ENCODE measurements around the gene TMPRSS5. TPM values are rescaled to one million over a fixed set of nuclear protein-coding genes. Genes with fewer than 3 reads are reported as not detected.

Gene TMPRSS5
- total RNA-seq, 1 experiment from 2014 or later, result 0.07 TPM

DNA sequence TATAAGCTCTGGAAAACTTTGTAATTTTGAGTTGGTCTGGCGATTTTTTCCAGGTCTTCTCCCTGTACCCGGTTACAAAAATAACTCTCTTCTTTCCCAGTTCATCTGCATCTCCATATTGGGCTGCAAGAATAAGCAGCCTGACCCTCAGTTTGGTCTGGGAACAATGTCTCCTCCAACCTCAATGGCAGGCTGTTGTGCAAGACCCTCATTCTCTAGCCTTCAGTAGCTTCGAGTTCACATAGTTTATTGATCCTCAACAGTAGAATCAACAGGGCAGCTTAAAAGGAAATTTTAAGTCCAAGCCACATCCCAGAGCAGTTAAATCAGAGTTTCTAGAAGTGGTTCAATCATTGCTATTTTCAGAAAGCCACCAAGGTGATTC, 35.3 kb downstream of the TMPRSS5 start:
- Histone ChIP-seq H3K4me3 (ENCODE audit: low read length) (no peak overlapping the region), H3K79me2 (ENCODE audit: low read length) (no peaks in the 10 kb centered on the region), H3K27ac (ENCODE audit: low read length) (no peak overlapping the region), H3K9ac (ENCODE audit: low read length) (no peak overlapping the region), H3K4me2 (ENCODE audit: low read length) (no peak overlapping the region), H3K36me3 (ENCODE audit: low read depth, low read length) (peaks cover 3% of the 10 kb centered on the region; the same call in 1 of the 2 replicates), H3F3A (ENCODE audit: low read length, unreplicated experiment) (peaks cover 9% of the 10 kb centered on the region), H3K9me2 (replicated peaks; ENCODE audit: low read length) (no peaks in the 10 kb centered on the region), H2AFZ (ENCODE audit: low read length) (no peak overlapping the region), H3K9me3 (ENCODE audit: low read length) (peaks cover 8% of the 10 kb centered on the region; the same call in 1 of the 2 replicates), H3K4me1 (ENCODE audit: insufficient read depth, low read length) (peaks cover 44% of the 10 kb centered on the region), H4K20me1 (ENCODE audit: low read length) (no peaks in the 10 kb centered on the region), H3K27me3 (ENCODE audit: low read length) (no peaks in the 10 kb centered on the region)
- DNase-seq (no peak), ATAC-seq (no peak)
- TF ChIP-seq, protein P1, sequence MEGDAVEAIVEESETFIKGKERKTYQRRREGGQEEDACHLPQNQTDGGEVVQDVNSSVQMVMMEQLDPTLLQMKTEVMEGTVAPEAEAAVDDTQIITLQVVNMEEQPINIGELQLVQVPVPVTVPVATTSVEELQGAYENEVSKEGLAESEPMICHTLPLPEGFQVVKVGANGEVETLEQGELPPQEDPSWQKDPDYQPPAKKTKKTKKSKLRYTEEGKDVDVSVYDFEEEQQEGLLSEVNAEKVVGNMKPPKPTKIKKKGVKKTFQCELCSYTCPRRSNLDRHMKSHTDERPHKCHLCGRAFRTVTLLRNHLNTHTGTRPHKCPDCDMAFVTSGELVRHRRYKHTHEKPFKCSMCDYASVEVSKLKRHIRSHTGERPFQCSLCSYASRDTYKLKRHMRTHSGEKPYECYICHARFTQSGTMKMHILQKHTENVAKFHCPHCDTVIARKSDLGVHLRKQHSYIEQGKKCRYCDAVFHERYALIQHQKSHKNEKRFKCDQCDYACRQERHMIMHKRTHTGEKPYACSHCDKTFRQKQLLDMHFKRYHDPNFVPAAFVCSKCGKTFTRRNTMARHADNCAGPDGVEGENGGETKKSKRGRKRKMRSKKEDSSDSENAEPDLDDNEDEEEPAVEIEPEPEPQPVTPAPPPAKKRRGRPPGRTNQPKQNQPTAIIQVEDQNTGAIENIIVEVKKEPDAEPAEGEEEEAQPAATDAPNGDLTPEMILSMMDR (conservative IDR thresholded peaks at IDR 0.05; ENCODE audit: low read depth, low read length), result no peak
- TF ChIP-seq EZH2 (IDR thresholded peaks at IDR 0.05; ENCODE audit: low read length, unreplicated experiment) (no peak), EZH2phosphoT487 (IDR thresholded peaks at IDR 0.05; ENCODE audit: borderline replicate concordance, low read length) (no peak)
- ChIA-PET CTCF (no interaction called here), POLR2A (ENCODE audit: unreplicated experiment) (no interaction called here)
- BruUV-seq (replicated peaks), result no TSS peak
- intact Hi-C loops (cut with micrococcal nuclease), result no loop called here

DNA sequence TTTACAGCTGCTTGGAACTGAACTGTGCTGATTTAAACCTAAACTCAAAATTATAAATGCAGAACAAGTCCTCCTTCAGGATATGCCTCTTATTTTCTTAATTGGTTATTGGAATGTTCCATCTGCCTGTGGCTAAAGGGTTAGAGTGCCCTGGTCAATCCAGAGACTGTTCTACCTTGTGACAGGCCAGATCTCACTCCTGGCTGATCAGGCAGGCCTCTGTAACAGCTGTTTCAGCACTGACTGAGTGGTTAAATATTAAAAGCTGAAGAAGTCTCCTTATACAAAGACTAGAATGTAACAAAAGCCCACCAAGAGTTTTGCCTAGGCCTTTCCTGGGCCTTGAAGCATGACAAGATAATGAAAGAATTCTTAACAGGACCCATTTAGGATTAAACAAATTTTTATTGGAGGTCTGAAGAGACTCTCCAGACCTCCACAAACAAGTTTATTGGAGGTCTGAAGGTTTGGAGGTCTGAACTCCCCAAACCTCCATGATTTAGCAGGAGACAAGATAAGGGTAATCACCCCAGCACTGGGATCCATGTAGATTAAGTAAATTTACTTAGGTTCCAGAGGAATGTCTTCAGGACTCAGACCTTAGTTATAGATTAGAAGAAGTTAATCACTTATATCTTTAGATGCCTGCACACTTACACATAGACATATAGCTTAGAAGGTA, 35.8 kb downstream of the TMPRSS5 start:
- H3K9ac ChIP-seq (ENCODE audit: low read length), result no peak overlapping the region
- no TSS peak for BruUV-seq (replicated peaks)
- peaks cover 44% of the 10 kb centered on the region for H3K4me1 ChIP-seq (ENCODE audit: insufficient read depth, low read length)
- peaks cover 9% of the 10 kb centered on the region; the same call in 1 of the 2 replicates for H3K9me3 ChIP-seq (ENCODE audit: low read length)
- no peak overlapping the region for H3K27ac ChIP-seq (ENCODE audit: low read length)
- no peaks in the 10 kb centered on the region for H3K9me2 ChIP-seq (replicated peaks; ENCODE audit: low read length)
- H3K36me3 ChIP-seq (ENCODE audit: low read depth, low read length), result peaks cover 3% of the 10 kb centered on the region; the same call in 1 of the 2 replicates
- H3K4me3 ChIP-seq (ENCODE audit: low read length), result no peak overlapping the region
- no peaks in the 10 kb centered on the region for H3K27me3 ChIP-seq (ENCODE audit: low read length)
- H3F3A ChIP-seq (ENCODE audit: low read length, unreplicated experiment), result peaks cover 13% of the 10 kb centered on the region
- ChIA-PET CTCF (no interaction called here), POLR2A (ENCODE audit: unreplicated experiment) (no interaction called here)
- ATAC-seq, result no peak
- H2AFZ ChIP-seq (ENCODE audit: low read length), result no peak overlapping the region
- no peak for TF ChIP-seq EZH2phosphoT487 (IDR thresholded peaks at IDR 0.05; ENCODE audit: borderline replicate concordance, low read length)
- no peak for TF ChIP-seq EZH2 (IDR thresholded peaks at IDR 0.05; ENCODE audit: low read length, unreplicated experiment)
- TF ChIP-seq, protein P1 (conservative IDR thresholded peaks at IDR 0.05; ENCODE audit: low read depth, low read length), result no peak
- no peaks in the 10 kb centered on the region for H4K20me1 ChIP-seq (ENCODE audit: low read length)
- intact Hi-C loops (cut with micrococcal nuclease), result no loop called here
- no peak for DNase-seq
- H3K79me2 ChIP-seq (ENCODE audit: low read length), result no peaks in the 10 kb centered on the region
- no peak overlapping the region for H3K4me2 ChIP-seq (ENCODE audit: low read length)

DNA sequence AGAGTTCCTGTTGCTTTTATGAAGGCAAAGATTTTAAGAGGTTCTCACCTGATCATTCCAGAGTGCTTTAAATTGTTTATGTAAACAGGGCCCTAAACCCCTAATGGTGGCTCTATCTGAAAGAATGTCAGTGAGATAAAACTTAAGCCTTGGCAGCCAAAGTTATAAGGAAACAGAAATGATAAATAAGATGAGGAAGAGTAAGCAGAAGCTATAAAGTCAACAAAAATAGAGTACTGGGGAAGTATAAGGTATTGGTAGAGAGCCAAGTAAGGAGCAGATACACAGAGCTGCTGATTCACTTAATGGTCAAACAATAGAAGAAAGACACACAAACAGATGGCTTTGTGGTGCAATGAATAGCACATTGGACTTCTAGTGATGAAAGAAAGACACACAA, 37.9 kb downstream of the TMPRSS5 start:
- ChIA-PET POLR2A (ENCODE audit: unreplicated experiment) (interaction anchor here (0.7 to 1.1 kb wide), 2 partner anchors 22 to 52 kb away, joined by 4 to 5 read pairs; no protein-coding TSS in a partner anchor), CTCF (interaction anchor here (1.2 kb wide), 1 partner anchor 63 kb away, joined by 5 read pairs; no protein-coding TSS in a partner anchor)
- TF ChIP-seq, protein P1 (conservative IDR thresholded peaks at IDR 0.05; ENCODE audit: low read depth, low read length), result no peak
- no peak for TF ChIP-seq EZH2phosphoT487 (IDR thresholded peaks at IDR 0.05; ENCODE audit: borderline replicate concordance, low read length)
- TF ChIP-seq EZH2 (IDR thresholded peaks at IDR 0.05; ENCODE audit: low read length, unreplicated experiment), result no peak
- no TSS peak for BruUV-seq (replicated peaks)
- H2AFZ ChIP-seq (ENCODE audit: low read length), result no peak overlapping the region
- H3K4me2 ChIP-seq (ENCODE audit: low read length), result peak overlapping the region; percentile 11; the same call in 1 of the 2 replicates
- H3K9me3 ChIP-seq (ENCODE audit: low read length), result peaks cover 9% of the 10 kb centered on the region; the same call in 1 of the 2 replicates
- H3K9me2 ChIP-seq (replicated peaks; ENCODE audit: low read length), result no peaks in the 10 kb centered on the region
- intact Hi-C loops (cut with micrococcal nuclease), result loop anchor here (1.0 kb wide), 1 partner anchor 22 kb away; no protein-coding TSS in a partner anchor
- H3K27ac ChIP-seq (ENCODE audit: low read length), result peak overlapping the region; percentile 31
- no peak overlapping the region for H3K9ac ChIP-seq (ENCODE audit: low read length)
- no peaks in the 10 kb centered on the region for H4K20me1 ChIP-seq (ENCODE audit: low read length)
- peaks cover 21% of the 10 kb centered on the region for H3F3A ChIP-seq (ENCODE audit: low read length, unreplicated experiment)
- H3K4me1 ChIP-seq (ENCODE audit: insufficient read depth, low read length), result peaks cover 47% of the 10 kb centered on the region
- H3K36me3 ChIP-seq (ENCODE audit: low read depth, low read length), result peaks cover 3% of the 10 kb centered on the region; the same call in 1 of the 2 replicates
- no peaks in the 10 kb centered on the region for H3K27me3 ChIP-seq (ENCODE audit: low read length)
- ATAC-seq (peak; percentile 52), DNase-seq (peak; percentile 90)
- H3K4me3 ChIP-seq (ENCODE audit: low read length), result no peak overlapping the region
- H3K79me2 ChIP-seq (ENCODE audit: low read length), result no peaks in the 10 kb centered on the region

Data from PC-3 (cell line).